Occipital lobe (tissue), 3 donors: ENCODE results near the gene LCT. TPM values are rescaled to one million over a fixed set of nuclear protein-coding genes. Genes with fewer than 3 reads are reported as not detected.

Experiments
- DNase-seq: peaks from one replicate; lab custom pipeline; 2025; lab: John Stamatoyannopoulos, UW
- small RNA-seq: library from RNA; depleted of rRNA; stranded (forward); fragments of <200 nt; gene quantifications from one replicate; pipeline ENCODE3, GENCODE V24; 2014
- total RNA-seq: library from RNA; depleted of rRNA; stranded (reverse); fragments of >200 nt; gene quantifications from one replicate; pipeline ENCODE4 v1.2.3, GENCODE V29; 2014

LCT gene
- total RNA-seq, 1 donor from 2014 or later = not detected

GRCh38 chr2:135742325-135742757 lies 94.6 kb downstream of the LCT start:
- peak; percentile 43 for DNase-seq

GRCh38 chr2:135741395-135742324 lies 95.3 kb downstream of the LCT start, which contains the start of gene UBXN4:
Gene UBXN4, plus strand, starts transcription at chr2:135741855. Its CDS starts 75 bp downstream, at chr2:135741930.
- peak; percentile 98 for DNase-seq

- DNase-seq = no peak
These were observed 96.0 kb downstream of the LCT start for GRCh38 chr2:135741043-135741394.

GRCh38 chr2:135740206-135740605 lies 96.8 kb downstream of the LCT start:
- no peak for DNase-seq

Small RNAs within 50 kb of the gene (small RNA-seq; reads per million reads assigned to genes)
- gene RF00019 = not detected

Other genes with a start within 250 kb of the LCT start
- 90.8 TPM for gene UBXN4, start 95.3 kb downstream of the LCT start, total RNA-seq
- gene MCM6, start 39.3 kb upstream of the LCT start, total RNA-seq = 18.9 TPM
- gene DARS1, start 148.4 kb upstream of the LCT start, total RNA-seq = 68.0 TPM